GM18951 (cell line): ENCODE data around the gene ATRAID.

Experiments
- POLR2A ChIP-seq: IDR thresholded peaks from 4 replicates; pipeline ENCODE4 v1.6.1; 2011; ENCODE audit warnings: mild to moderate bottlenecking; ENCODE audit not compliant: insufficient read length, insufficient read depth; ENCODE audit errors: extremely low read depth
- in situ Hi-C: fragments of 300-500 bp; cut with MboI; formaldehyde crosslinking; loops from one replicate; pipeline ENCODE4 v1.12.0; 2022; ENCODE audit warnings: low sequenced_read_pairs, mixed read lengths, inconsistent platforms; ENCODE audit not compliant: unreplicated experiment

The ATRAID gene

GRCh38 chr2:27219091-27219490 is 7.2 kb downstream of the ATRAID start:
- in situ Hi-C loops: no loop called here
- no peak for TF ChIP-seq POLR2A

DNA sequence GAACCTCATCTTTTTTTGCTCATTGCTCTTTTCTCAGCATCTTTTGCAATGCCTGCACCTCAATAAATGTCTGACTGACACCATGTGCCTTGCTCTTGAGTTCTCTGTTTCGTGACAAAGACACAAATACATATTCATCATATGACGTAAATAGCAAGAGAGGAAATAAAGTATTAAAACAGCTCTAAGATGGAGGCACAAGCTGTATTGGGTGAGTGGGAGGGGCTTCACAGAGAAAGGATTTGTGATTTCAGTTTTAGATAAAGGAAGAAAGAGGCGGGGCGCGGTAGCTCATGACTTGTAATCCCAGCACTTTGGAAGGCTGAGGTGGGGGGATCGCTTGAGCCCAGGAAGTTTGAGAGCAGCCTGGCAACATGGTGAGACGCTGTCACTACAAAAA is 8.2 kb downstream of the ATRAID start:
- in situ Hi-C loops: no loop called here
- no peak for TF ChIP-seq POLR2A

DNA sequence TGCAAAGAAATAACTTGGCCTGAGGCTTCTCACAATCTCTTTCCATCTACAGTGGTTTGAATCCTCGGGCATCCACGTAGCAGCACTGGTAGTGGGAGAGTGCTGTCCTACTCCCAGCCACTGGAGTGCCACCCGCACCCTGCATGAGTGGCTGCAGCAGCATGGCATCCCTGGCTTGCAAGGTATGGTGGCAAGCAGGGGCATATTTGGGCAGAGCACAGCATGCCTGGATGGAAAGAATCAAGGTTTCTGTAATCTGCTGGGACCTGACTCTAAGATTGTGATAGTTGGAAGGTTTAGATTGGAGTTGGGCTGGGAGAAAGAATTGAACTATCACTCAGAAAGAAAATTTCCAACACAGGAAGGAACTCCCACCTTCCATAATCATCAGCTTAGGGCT is 9.3 kb downstream of the ATRAID start:
- TF ChIP-seq POLR2A: no peak
- in situ Hi-C loops: no loop called here

GRCh38 chr2:27222407-27222806 is 10.6 kb downstream of the ATRAID start:
- in situ Hi-C loops: no loop called here
- TF ChIP-seq POLR2A: no peak

GRCh38 chr2:27223416-27223815 is 11.6 kb downstream of the ATRAID start:
- in situ Hi-C loops: no loop called here
- TF ChIP-seq POLR2A: no peak

DNA sequence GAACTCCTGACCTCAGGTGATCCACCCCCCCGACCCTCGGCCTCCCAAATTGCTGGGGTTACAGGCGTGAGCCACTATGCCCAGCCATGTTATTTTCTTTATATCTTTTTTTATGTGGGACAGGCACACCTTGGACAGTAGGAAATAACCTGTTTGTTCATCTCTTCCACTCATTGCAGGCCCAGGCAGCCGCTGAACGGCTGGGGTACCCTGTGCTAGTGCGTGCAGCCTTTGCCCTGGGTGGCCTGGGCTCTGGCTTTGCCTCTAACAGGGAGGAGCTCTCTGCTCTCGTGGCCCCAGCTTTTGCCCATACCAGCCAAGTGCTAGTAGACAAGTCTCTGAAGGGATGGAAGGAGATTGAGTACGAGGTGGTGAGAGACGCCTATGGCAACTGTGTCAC is 13.7 kb downstream of the ATRAID start:
- in situ Hi-C loops: no loop called here
- TF ChIP-seq POLR2A: no peak

DNA sequence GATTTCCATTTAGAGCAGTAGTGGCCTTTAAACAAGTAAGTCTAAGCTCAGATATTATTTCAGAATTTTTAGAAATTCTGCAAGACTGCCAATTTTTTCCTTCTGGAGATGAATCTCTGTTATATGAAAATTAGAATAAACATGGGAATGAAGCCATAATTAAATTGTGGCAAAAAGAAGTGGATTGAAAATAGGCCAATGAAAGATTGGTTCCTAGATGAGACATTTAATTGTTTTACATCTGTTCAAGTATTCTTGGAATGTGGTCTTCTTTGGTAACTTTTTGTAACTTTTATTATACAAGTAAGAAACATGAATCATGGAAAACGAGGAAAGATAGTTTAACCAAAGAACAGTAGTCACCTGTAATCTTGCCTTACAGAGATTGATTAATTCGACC is 15.7 kb downstream of the ATRAID start:
- in situ Hi-C loops: no loop called here
- no peak for TF ChIP-seq POLR2A

DNA sequence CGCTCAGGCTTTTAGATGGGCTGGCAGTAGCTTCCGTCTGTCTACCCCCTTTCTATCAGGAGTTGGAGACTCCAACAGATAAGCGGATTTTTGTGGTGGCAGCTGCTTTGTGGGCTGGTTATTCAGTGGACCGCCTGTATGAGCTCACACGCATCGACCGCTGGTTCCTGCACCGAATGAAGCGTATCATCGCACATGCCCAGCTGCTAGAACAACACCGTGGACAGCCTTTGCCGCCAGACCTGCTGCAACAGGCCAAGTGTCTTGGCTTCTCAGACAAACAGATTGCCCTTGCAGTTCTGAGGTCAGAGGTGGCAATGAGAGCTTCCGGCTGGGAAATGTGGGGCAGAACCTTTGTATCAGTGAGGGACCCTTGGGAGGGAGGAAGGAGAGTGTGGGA is 20.1 kb downstream of the ATRAID start:
- no peak for TF ChIP-seq POLR2A
- in situ Hi-C loops: no loop called here

- in situ Hi-C loops: no loop called here
Measured at GRCh38 chr2:27233341-27233740, 21.5 kb downstream of the ATRAID start.

DNA sequence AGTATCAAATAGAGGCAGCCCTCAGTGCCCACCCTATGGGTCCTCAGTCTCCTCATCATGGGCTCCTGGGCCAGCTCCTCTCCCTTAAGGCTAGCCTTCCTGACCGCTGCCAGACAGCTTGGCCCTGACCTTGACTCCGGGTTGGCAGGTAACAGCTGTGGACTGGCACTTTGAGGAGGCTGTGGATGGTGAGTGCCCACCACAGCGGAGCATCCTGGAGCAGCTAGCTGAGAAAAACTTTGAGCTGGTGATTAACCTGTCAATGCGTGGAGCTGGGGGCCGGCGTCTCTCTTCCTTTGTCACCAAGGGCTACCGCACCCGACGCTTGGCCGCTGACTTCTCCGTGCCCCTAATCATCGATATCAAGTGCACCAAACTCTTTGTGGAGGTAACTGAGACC is 24.3 kb downstream of the ATRAID start:
- in situ Hi-C loops: no loop called here
- TF ChIP-seq POLR2A: no peak

More at GRCh38 chr2:27233341-27233740, 21.5 kb downstream of the ATRAID start:
- no peak for TF ChIP-seq POLR2A

DNA sequence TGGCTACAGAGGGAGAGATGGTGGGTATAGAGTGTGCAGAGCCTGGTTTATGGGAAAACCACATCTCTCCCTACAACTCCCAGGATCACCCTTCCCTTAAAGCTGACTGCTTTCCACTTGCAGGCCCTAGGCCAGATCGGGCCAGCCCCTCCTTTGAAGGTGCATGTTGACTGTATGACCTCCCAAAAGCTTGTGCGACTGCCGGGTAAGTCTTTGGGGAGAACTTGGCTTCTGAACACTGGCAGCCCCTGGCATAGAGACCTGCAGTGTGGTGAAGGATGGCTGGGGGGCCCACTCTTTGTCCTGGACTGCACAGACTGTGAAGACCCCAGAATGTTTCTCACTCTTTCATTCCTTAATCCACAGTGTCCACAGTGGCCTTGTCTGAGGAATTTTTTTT is 24.8 kb downstream of the ATRAID start:
- no peak for TF ChIP-seq POLR2A
- in situ Hi-C loops: no loop called here

DNA sequence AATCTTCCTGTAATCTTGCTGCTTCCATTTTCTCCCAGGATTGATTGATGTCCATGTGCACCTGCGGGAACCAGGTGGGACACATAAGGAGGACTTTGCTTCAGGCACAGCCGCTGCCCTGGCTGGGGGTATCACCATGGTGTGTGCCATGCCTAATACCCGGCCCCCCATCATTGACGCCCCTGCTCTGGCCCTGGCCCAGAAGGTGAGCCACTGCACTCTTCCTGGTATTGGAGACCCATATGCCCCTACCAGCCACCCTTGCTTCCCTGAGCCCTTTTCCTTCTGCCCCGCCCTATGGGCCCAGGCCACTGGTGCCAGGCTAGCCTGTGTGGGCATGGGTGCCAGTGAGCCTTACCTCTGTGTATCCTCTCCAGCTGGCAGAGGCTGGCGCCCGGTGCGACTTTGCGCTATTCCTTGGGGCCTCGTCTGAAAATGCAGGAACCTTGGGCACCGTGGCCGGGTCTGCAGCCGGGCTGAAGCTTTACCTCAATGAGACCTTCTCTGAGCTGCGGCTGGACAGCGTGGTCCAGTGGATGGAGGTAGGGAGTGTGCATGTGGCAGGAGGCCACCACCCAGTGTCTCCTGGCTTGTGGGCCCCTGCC is 25.6 kb downstream of the ATRAID start:
- no peak for TF ChIP-seq POLR2A
- in situ Hi-C loops: no loop called here

GRCh38 chr2:27238976-27239375 is 27.1 kb downstream of the ATRAID start:
- TF ChIP-seq POLR2A: no peak
- in situ Hi-C loops: no loop called here

DNA sequence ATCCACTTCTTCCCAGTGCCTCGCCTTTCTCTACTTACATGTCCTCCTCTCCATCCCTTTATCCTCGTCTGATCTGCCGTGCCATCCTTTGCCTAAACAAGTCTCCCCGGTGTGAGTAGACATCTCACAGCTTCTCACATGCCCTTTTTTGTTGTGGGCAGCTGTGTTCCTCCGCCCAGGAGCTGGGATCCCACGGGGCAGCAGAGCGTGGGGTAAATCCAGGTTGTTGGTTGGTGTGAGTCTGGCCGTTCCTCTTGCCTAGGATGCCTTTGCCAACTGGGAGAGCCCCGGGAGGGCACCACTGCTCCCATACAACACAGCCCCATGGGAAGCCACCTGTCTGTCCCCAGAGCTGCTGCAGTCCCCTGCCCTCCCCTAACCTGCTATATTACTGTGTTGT is 28.6 kb downstream of the ATRAID start:
- in situ Hi-C loops: no loop called here
- TF ChIP-seq POLR2A: no peak
